NCI-H460 (cell line): ENCODE data around the gene ADCK1. TPM values are rescaled to one million over a fixed set of nuclear protein-coding genes. Genes with fewer than 3 reads are reported as not detected.
"Not testable (repeated sequence)": the region's sequence is repeated elsewhere in the genome, so short reads cannot be mapped to it uniquely, and the experiment has no call there.

Source experiments
- DNase-seq: peaks from one replicate; pipeline ENCODE4 v3.0.0-alpha.2; 2016; ENCODE audit warnings: low read depth; ENCODE audit errors: extremely low read depth
- total RNA-seq: library from RNA; depleted of rRNA; stranded (reverse); fragments of >200 nt; shearing (Covaris generic); gene quantifications from 2 replicates; pipeline ENCODE4 v1.2.3, GENCODE V29; 2014

Gene ADCK1
- total RNA-seq, 1 experiment from 2014 or later: 6.7 TPM

DNA sequence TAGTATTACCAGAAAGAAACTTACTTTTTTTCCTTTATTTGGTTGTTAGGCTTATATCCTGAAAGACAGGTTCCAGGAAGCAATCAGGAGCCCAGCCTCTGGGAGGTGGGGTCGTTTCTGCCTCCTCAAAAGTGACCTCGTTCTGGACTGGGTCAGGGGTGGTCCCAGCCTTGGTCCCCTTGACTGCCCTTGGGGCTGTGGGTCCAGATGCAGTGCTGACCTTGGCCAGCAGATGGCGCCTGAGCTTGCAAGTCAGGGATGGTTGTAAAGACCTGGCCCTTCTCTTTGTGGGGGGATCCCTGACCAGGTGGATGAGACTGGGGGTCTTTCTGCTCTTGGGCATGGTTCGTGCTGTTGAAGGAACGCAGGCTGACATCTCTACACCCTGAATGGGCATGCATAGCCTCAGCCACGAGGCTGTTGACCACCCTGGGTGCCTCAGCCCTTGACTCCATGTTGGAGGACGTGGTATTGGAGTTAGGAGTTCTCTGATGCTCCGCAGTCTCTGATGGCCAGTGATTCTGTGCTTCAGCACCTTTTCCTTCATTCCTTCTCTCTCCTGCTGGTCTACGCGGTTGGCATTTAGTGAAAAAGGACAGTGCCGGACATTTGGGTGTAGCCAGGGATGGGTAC is 62.4 kb downstream of the ADCK1 start:
- DNase-seq: peak; percentile 57

GRCh38 chr14:77864085-77864484 is 64.2 kb downstream of the ADCK1 start:
- no peak for DNase-seq

DNA sequence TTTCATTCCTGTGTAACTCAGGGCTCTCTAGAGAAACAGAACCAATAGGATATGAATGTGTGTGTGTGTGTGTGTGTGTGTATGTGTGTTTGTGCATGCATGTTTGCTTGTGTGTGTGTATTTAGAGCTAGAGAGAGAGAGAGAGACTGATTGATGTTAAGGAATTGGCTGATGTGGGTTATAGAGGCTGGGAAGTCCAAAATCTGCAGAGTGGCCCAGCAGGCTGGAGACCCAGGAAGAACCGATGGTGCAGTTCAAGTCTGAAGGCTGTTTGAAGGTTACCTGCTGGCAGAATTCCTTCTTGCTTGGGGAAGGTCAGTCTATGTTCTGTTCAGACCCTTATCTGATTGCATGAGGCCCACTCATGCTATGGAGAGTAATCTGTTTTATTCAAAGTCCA is 64.7 kb downstream of the ADCK1 start:
- DNase-seq: no peak

GRCh38 chr14:77865455-77865854 is 65.5 kb downstream of the ADCK1 start:
- no peak for DNase-seq

DNA sequence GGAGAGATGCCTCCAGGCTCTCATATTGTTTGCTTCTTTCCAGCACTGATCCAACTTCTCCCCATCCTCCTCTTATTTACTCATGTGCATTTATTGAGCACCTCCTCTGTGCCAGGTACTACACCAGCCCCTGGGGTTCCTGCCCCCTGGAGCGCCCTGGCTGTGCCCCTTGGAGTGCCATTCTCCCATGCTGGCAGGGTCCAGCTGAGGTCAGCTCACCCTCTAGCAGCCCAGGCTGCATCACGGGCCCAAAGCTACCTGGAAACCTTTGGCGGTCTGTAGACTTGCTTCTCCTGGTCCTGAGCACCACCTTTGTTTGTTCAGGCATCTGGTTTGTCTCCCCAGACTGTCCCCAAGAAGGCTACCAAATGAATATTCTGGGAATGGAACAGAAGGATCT is 67.0 kb downstream of the ADCK1 start:
- no peak for DNase-seq

- DNase-seq: no peak
These were observed 67.6 kb downstream of the ADCK1 start for GRCh38 chr14:77867476-77867875.

DNA sequence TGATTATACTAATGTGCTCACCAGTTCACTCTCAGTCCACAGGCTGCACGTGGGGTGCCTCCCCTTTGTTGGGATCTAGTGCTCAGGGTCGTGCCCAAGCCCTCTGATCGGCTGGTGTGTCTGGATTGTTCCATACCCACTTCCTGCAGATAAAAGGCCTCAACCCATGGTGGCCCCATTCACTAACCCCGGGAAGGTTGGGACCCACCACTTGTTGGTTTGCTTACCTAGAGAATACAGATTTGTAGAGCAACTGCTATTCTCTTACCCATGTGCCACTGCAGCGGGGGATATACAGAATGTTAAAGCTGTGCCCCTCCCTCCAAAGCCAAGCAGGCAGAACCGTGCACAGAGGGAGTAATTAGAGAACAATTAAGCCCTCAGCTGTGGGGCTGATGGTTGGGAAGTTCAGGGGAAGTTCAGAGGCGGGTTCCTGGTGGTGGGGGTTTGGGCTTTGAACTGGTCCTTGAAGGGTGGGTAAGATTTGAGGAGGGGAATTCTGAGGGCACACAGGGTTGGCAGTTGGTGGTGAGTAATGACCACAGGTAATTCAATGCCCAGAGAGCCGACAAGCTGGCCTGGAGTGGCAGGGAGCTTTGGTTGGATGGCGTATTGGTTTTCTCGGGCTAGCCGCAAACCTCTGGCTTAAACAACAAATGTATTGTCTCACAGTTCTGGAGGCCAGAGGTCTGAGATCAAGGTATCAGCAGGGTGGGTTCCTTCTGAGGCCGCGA is 68.8 kb downstream of the ADCK1 start:
- no peak for DNase-seq

DNA sequence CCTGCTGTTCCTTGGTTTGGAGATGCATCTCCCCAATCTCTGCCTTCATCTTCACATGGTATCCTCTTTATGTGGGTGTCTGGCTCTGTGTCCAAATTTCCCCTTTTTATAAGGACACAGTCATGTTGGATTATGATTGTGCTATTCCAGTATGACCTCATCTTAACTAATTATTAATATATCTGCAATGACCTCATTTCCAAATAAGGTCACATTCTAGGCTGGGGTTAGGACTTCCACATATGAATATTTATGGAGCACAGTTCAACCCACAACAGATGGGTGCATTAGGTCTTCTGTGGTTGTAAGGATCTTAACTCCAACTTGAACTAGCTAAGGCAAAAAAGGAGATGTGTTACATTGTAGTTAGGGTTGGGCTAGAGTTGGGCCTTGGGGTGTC is 69.4 kb downstream of the ADCK1 start:
- no peak for DNase-seq

- no peak for DNase-seq
These were observed 70.7 kb downstream of the ADCK1 start for GRCh38 chr14:77870646-77871045.

DNA sequence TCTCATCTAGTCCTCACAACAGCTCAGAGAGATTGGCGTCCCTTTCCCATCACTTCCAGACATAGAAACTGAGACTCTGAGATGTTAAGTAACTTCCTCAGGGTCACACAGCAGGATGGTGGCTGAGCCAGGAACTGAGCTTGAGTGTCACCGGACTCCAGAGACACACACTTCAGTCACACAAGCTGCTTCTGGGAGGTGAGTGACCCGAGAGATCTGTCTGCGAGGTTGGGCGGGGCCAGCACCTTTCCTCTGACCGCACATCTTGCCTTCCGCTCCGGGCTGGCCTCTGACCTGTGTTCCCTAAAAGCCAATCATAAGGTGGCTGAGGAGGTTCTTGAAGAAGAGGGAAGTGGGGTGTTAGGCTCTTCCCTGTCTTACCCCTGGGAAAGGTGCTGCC is 72.2 kb downstream of the ADCK1 start:
- no peak for DNase-seq

DNA sequence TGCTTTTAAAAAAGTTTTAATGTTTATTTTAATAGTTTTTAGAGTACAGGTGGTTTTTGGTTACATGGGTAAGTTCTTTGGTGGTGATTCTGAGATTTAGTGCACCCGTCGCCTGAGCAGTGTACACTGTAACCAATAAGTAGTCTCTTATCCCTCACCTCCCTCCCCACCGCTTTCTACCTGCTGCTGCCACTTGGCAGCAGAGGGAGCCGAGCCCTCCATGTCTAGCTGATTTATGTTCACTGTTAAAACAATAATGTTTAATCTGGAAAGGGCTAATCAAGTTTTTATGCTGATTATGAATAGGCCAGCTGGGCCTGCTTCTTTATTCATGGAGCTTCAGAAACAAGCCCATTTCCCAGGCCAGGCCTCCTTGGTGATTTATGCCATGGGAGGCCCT is 73.1 kb downstream of the ADCK1 start:
- no peak for DNase-seq

DNA sequence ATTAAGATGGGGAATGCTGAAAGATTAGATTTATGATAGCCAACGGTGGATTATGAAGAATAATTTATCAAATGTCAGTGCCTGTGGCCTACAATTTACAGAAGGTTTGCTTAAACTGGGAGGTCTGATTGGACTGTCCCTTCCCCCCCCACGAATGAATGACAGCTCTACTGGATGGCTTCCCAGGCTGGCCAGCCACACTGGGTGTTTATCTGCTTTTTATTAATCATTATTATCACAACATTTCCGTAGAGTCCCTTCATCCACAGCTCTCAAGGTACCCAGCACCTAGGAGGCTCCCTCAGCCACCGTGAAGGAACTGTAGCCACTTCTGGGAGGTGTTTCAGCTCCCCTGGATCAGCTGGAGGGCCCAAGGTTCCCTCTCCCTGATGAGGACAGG is 78.9 kb downstream of the ADCK1 start:
- no peak for DNase-seq

DNA sequence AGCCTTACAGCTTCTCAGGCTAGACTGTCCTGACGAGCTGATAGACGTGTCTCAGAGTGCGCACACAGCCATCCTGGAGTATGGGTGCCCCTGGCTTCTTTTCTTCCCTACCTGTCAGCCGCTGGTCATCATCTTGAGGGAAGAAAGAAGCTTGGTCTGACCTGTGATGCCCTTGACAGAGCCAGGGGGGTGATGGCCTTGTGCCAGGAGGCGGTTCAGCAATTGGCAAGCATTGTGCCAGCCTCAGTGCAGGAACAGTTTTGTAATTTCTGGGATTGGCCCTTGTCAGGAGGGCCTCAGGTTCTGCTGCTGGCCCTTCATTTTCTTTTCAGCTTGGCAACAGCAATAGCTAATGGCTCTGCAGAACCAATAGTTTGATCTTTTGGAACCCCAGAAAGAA is 80.1 kb downstream of the ADCK1 start:
- no peak for DNase-seq

DNA sequence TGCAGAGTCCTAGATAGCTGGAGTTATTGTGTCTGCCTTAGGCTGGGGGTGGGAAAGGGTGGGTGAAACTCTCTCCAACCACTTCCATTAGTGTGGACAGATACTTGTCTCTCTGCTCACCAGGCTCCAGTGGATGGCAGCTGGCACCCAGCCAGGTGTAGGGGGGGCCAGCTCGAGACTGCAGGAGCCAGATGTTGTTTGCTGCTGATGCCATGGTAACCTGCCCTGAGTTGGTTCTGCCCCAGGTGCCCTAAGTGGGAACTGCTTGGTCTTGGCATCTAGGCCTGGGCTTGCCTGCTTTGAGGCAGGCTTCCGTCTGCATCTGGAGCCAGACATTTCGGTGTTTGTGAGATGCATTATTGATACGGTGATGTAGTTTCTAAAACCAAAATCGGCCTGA is 82.2 kb downstream of the ADCK1 start:
- DNase-seq: no peak

DNA sequence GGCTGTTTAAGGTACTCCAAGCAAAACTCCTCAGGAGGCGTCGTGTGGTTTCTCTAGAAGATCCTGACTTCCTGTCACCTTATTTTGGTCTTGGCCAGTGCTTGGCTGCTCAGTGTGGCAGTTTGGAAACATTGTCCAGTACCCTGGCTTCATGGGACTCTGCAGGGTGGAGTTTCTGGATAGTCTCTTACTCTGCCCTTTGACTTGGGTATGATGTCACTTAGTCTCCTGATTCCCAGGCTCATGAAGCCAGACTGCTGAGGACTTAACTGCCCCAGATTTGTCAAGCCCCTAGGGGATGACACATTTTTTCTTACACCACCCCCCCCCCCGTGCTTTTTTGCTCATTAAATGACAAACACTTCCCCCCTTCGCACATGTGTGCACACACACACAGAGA is 82.7 kb downstream of the ADCK1 start:
- DNase-seq: no peak

- DNase-seq: no peak
These were observed 83.4 kb downstream of the ADCK1 start for GRCh38 chr14:77883131-77883846.

- DNase-seq: no peak
These were observed 83.9 kb downstream of the ADCK1 start for GRCh38 chr14:77883847-77884238.

GRCh38 chr14:77885367-77885766 is 85.5 kb downstream of the ADCK1 start:
- DNase-seq: no peak

DNA sequence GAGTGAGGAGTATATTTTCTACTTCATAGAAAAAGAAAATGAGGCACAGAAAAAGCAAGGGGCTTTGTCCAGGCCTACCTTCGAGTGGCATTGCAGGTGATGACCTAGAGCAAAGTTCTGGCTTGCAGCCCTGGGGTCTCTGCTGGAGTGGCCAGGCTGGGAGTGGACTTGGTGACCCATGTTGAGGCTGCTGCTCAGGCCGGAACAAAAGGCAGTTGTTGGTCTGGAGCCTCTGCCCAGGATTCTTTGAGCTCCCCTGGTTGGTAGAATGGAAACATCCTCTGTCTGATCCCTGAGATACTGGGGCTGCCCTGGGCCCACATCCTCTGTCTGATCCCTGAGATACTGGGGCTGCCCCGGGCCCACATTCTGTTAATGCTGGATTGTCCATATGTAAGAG is 86.1 kb downstream of the ADCK1 start:
- DNase-seq: no peak

DNA sequence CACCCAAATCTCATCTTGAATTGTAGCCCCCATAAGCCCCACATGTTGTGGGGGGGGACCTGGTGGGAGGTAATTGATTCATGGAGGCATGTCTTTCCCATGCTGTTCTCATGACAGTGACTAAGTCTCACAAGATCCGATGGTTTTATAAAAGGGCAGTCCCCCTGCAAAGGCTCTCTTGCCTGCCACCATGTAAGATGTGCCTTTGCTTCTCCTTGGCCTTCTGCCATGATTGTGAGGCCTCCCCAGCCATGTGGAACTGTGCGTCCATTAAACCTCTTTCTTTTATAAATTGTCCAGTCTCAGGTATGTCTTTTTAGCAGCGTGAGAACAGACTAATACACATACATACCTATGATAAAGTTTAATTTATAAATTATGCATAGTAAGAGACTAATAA is 89.0 kb downstream of the ADCK1 start:
- DNase-seq: not testable (repeated sequence)

DNA sequence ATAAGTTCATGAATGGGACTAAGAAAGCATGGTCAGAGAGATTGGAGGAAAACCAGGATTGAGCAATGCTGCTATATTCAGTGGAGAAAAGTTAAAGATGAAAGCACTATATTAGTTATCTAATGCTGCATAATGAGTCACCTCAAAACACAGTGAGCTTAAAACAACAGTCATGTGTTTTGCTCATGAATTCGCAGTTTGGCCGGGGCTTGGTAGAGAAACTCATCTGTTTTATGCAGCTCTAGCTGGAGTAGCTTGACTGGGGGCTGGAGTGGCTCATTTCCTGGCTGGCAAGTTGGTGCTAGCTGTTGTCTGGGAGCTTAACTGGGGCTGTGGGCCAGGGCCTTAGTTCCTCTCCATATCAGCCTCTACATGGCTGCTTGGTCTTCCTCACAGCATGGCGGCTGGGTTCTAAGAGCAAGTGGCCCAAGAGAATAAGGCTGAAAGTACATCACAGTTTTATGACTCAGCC is 90.1 kb downstream of the ADCK1 start:
- no peak for DNase-seq

- no peak for DNase-seq
These were observed 91.0 kb downstream of the ADCK1 start for GRCh38 chr14:77890873-77891272.
